A549 (cell line): ENCODE results near the gene ATRN. TPM values are rescaled to one million over a fixed set of nuclear protein-coding genes. Genes with fewer than 3 reads are reported as not detected.
"Not testable (repeated sequence)": the region's sequence is repeated elsewhere in the genome, so short reads cannot be mapped to it uniquely, and the experiment has no call there.

Source experiments
- ATAC-seq, 2 experiments: fragments of 200-7000 bp in 1 of 2; fragments of >200 bp in 1 of 2; cut with Nextera tagmentation in 1 of 2; cut with Tn5 transposase in 1 of 2; 3 replicates each; pipeline versions ENCODE4 v1.8.0 to v1.9.1; 2018 to 2020; ENCODE audit warnings: mild to moderate bottlenecking in 1 of 2, moderate library complexity in 1 of 2
- CTCF ChIA-PET: fragments of 300-600 bp; sonication (Branson Sonifier 250); formaldehyde crosslinking; extraction: SDS; loops from one replicate; lab custom pipeline; 2021; ENCODE audit warnings: antibody characterized with exemption, inconsistent platforms; lab: Yijun Ruan, JAX
- POLR2A ChIA-PET: fragments of 350-600 bp; formaldehyde crosslinking; extraction: SDS; loops from one replicate; lab custom pipeline; 2021; ENCODE audit warnings: antibody characterized with exemption, inconsistent platforms; lab: Yijun Ruan, JAX
- DNase-seq, 2 experiments: peaks; one replicate each; pipeline versions ENCODE4 v3.0.0 to v3.0.0-alpha.2; 2011 to 2016; ENCODE audit warnings: low read depth in 1 of 2, low spot score in 1 of 2
- FAIRE-seq: peaks from 2 replicates; lab custom pipeline; 2011; peaks lifted over from hg19 to GRCh38; lab: Jason Lieb, UNC
- H3K27ac ChIP-seq, 2 experiments: fragments of >200 bp; sonication (Bioruptor Twin); formaldehyde crosslinking; 3 replicates each; pipeline ENCODE4 v1.5.1; 2016 to 2017
- H3K4me1 ChIP-seq: fragments of >200 bp; sonication (Bioruptor Twin); formaldehyde crosslinking; 3 replicates; pipeline ENCODE4 v1.6.1; 2016
- H3K4me2 ChIP-seq: fragments of >200 bp; sonication (Bioruptor Twin); formaldehyde crosslinking; 3 replicates; pipeline ENCODE4 v1.6.1; 2016
- H3K4me3 ChIP-seq: fragments of >200 bp; sonication (Bioruptor Twin); formaldehyde crosslinking; 3 replicates; pipeline ENCODE4 v1.5.1; 2016
- H3K9me3 ChIP-seq: fragments of >200 bp; sonication (Bioruptor Twin); formaldehyde crosslinking; 3 replicates; pipeline ENCODE4 v1.6.1; 2016
- ATOH8 ChIP-seq: fragments of 250-450 bp; sonication (Bioruptor Pico); IDR thresholded peaks from 2 replicates; pipeline ENCODE4 v1.5.0; 2020; ENCODE audit warnings: low read depth, mild to moderate bottlenecking, moderate library complexity
- BHLHE40 ChIP-seq: IDR thresholded peaks from 2 replicates; pipeline ENCODE4 v1.6.1; 2012; ENCODE audit warnings: low read depth, low read length, inconsistent platforms
- CEBPB ChIP-seq, 2 experiments: fragments of >200 bp in 1 of 2; sonication (Bioruptor Twin) in 1 of 2; formaldehyde crosslinking in 1 of 2; IDR thresholded peaks; 2 replicates each; pipeline ENCODE4 v1.6.1; 2012 to 2016
- ESRRA ChIP-seq: fragments of 150-350 bp; IDR thresholded peaks from 2 replicates; pipeline ENCODE4 v1.6.1; 2014; ENCODE audit warnings: mild to moderate bottlenecking, low read length, borderline replicate concordance
- FOSL2 ChIP-seq, 2 experiments: fragments of 450-650 bp in 1 of 2; fragments of >200 bp in 1 of 2; sonication (Bioruptor Twin) in 1 of 2; formaldehyde crosslinking; IDR thresholded peaks; 2 replicates each; pipeline versions ENCODE4 v1.5.0 to v1.6.1; 2016 to 2020; ENCODE audit warnings: mild to moderate bottlenecking in 1 of 2, moderate library complexity in 1 of 2
- GATA3 ChIP-seq: IDR thresholded peaks from 2 replicates; pipeline ENCODE4 v1.6.1; 2012; ENCODE audit warnings: borderline replicate concordance
- HOXA7 ChIP-seq: fragments of 250-450 bp; sonication (Bioruptor Pico); IDR thresholded peaks from 2 replicates; pipeline ENCODE4 v1.5.0; 2020; ENCODE audit warnings: mild to moderate bottlenecking, moderate library complexity
- HOXB13 ChIP-seq: fragments of 250-450 bp; sonication (Bioruptor Pico); IDR thresholded peaks from 2 replicates; pipeline ENCODE4 v1.5.0; 2020; ENCODE audit warnings: low read depth, mild to moderate bottlenecking, moderate library complexity
- JUNB ChIP-seq: fragments of >200 bp; sonication (Bioruptor Twin); formaldehyde crosslinking; IDR thresholded peaks from 2 replicates; pipeline ENCODE4 v1.6.1; 2016
- KDM5A ChIP-seq: fragments of 200-600 bp; sonication (generic); IDR thresholded peaks from 2 replicates; pipeline ENCODE4 v1.6.1; 2016; ENCODE audit warnings: antibody characterized with exemption, mild to moderate bottlenecking
- MAFK ChIP-seq: fragments of 450-650 bp; IDR thresholded peaks from 2 replicates; pipeline ENCODE4 v1.6.1; 2014; ENCODE audit not compliant: partially characterized antibody
- NR3C1 ChIP-seq: fragments of >200 bp; sonication (Bioruptor Twin); formaldehyde crosslinking; IDR thresholded peaks from 3 replicates; pipeline ENCODE4 v1.6.1; 2017
- POLR2AphosphoS2 ChIP-seq: conservative IDR thresholded peaks from 2 replicates; pipeline ENCODE4 v1.6.1; 2012; ENCODE audit warnings: low read length, improper control_type of control experiment, inconsistent platforms
- ZC3H11A ChIP-seq: fragments of 450-650 bp; IDR thresholded peaks from 2 replicates; pipeline ENCODE4 v1.6.1; 2014; ENCODE audit warnings: antibody characterized with exemption, mild to moderate bottlenecking
- WGBS: methylation state at CpG from one replicate; pipeline ENCODE4 v1.1.6; 2017; ENCODE audit errors: missing lambda C conversion rate; 5-methylcytosine and 5-hydroxymethylcytosine counted together
- polyA plus RNA-seq, 4 experiments: library from polyadenylated mRNA; depleted of rRNA in 3 of 4; stranded (reverse); fragments of >200 nt; fragmentation: RNase III in 1 of 4; extraction: RNeasy Plus Mini Kit Qiagen cat#74134 plus additional on column Dnase treatment in 1 of 4; gene quantifications; 2 replicates in 3 of 4; 3 replicates in 1 of 4; pipeline ENCODE4 v1.2.3, GENCODE V29; 2011 to 2017
- TF ChIP-seq, protein P1 (sequence below): fragments of >200 bp; sonication (Bioruptor Twin); formaldehyde crosslinking; IDR thresholded peaks from 2 replicates; pipeline ENCODE4 v1.6.1; 2016
- TF ChIP-seq, protein P2 (sequence below): IDR thresholded peaks from 2 replicates; pipeline ENCODE4 v1.6.1; 2012

ATRN gene
- polyA plus RNA-seq, 2 of the 4 experiments (the other 2 are of a cell fraction): 21.3 to 58.7 TPM

DNA sequence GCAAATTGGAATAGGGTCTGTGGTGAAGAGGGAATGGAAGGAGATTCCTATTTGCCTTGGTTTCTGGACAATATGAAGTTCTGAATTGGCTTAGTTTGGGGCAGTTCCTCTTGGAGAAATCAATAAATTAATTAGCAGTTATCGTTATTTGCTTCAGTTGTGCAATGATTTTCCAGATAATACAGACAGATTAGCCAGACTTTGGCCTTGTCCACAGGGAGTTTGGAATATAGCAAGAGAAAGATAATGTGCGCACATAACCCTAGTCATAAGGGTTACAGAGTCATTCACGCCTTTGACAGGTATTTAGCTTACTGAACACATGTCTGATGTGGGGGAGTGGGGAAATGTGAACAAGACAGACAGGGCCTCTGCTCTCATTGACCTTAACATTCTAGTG, 1.3 kb downstream of the ATRN start:
- FAIRE-seq: no peak
- no peak for ATAC-seq
- 82% methylated on average over 3 of the region's 3 CpGs for WGBS
- Histone ChIP-seq H3K4me3 (peak overlapping the region; percentile 80), H3K4me1 (peaks cover 23% of the 10 kb centered on the region), H3K9me3 (no peaks in the 10 kb centered on the region), H3K4me2 (peak overlapping the region; percentile 98), H3K27ac (peak overlapping the region; percentile 70 to 91; a peak in 5 of 6 replicates)
- TF ChIP-seq MAFK: no peak
- TF ChIP-seq CEBPB (IDR thresholded peaks at IDR 0.05): 0 out of 4 replicates have a peak, but pooled peaks of 1 of the 2 experiments have one; percentile 3
- DNase-seq: no peak
- CTCF ChIA-PET: interaction anchor here (1.3 kb wide), 1 partner anchor 91 kb away, joined by 5 read pairs; no protein-coding TSS in a partner anchor
- POLR2A ChIA-PET: no interaction called here

GRCh38 chr20:3473324-3473723, 2.5 kb downstream of the ATRN start:
- H3K27ac ChIP-seq: no peak overlapping the region
- POLR2A ChIA-PET: no interaction called here
- no peaks in the 10 kb centered on the region for H3K9me3 ChIP-seq
- CTCF ChIA-PET: interaction anchor here (0.9 to 1.3 kb wide), 4 partner anchors 21 to 139 kb away, joined by 3 to 6 read pairs (median 4); no protein-coding TSS in a partner anchor
- TF ChIP-seq JUNB (no peak), ZC3H11A (no peak), ESRRA (no peak), GATA3 (no peak), HOXB13 (CRISPR knock-in tag) (no peak), KDM5A (no peak), BHLHE40 (no peak), MAFK (no peak), POLR2AphosphoS2 (no peak), ATOH8 (CRISPR knock-in tag) (no peak)
- TF ChIP-seq, protein P1, sequence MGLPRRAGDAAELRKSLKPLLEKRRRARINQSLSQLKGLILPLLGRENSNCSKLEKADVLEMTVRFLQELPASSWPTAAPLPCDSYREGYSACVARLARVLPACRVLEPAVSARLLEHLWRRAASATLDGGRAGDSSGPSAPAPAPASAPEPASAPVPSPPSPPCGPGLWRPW: no peak
- TF ChIP-seq, protein P2, sequence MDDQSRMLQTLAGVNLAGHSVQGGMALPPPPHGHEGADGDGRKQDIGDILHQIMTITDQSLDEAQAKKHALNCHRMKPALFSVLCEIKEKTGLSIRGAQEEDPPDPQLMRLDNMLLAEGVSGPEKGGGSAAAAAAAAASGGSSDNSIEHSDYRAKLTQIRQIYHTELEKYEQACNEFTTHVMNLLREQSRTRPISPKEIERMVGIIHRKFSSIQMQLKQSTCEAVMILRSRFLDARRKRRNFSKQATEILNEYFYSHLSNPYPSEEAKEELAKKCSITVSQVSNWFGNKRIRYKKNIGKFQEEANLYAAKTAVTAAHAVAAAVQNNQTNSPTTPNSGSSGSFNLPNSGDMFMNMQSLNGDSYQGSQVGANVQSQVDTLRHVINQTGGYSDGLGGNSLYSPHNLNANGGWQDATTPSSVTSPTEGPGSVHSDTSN: no peak
- TF ChIP-seq, all 56 proteins: peak for 0
- no peak overlapping the region for H3K4me3 ChIP-seq
- 93% methylated on average over 6 of the region's 6 CpGs for WGBS
- peak overlapping the region; percentile 98 for H3K4me2 ChIP-seq
- peaks cover 29% of the 10 kb centered on the region for H3K4me1 ChIP-seq
- DNase-seq (no peak), FAIRE-seq (no peak), ATAC-seq (no peak)

GRCh38 chr20:3473944-3474343, 3.1 kb downstream of the ATRN start:
- Histone ChIP-seq H3K4me3 (no peak overlapping the region), H3K27ac (no peak overlapping the region), H3K4me2 (no peak overlapping the region), H3K9me3 (no peaks in the 10 kb centered on the region), H3K4me1 (peaks cover 29% of the 10 kb centered on the region)
- TF ChIP-seq HOXA7 (CRISPR knock-in tag) (no peak), FOSL2 (IDR thresholded peaks at IDR 0.05) (no peak), FOSL2 (CRISPR knock-in tag; IDR thresholded peaks at IDR 0.05) (no peak), NR3C1 (no peak)
- CTCF ChIA-PET: interaction anchor here (0.9 to 1.3 kb wide), 2 partner anchors 22 to 139 kb away, joined by 3 read pairs; no protein-coding TSS in a partner anchor
- no peak for ATAC-seq
- POLR2A ChIA-PET: no interaction called here
- no peak for DNase-seq
- WGBS: 89% methylated on average over 1 of the region's 1 CpG
- no peak for FAIRE-seq

- Histone ChIP-seq H3K4me2 (0 out of 3 replicates have a peak overlapping the region, but pooled peaks have one; percentile 18), H3K4me1 (peaks cover 19% of the 10 kb centered on the region)
- H3K27ac ChIP-seq, CTCF ChIA-PET, POLR2A ChIA-PET, H3K9me3 ChIP-seq, ATAC-seq, DNase-seq, FAIRE-seq, H3K4me3 ChIP-seq: not testable (repeated sequence)
- 90% methylated on average over 1 of the region's 1 CpG for WGBS
These were observed 6.4 kb downstream of the ATRN start for GRCh38 chr20:3477003-3477860.
